PC-9 (cell line): Measurements from ENCODE around the gene LILRA2. TPM values are rescaled to one million over a fixed set of nuclear protein-coding genes. Genes with fewer than 3 reads are reported as not detected.
"Not testable (repeated sequence)": the region's sequence is repeated elsewhere in the genome, so short reads cannot be mapped to it uniquely, and the experiment has no call there.

Experiments
- BruUV-seq: library from RNA; stranded (reverse); fragments of 400-500 nt; replicated peaks from 2 replicates; lab custom pipeline; 2021; lab: Mats Ljungman, UMichigan
- CTCF ChIA-PET: fragments of 300-600 bp; sonication (Branson Sonifier 250); formaldehyde crosslinking; loops from one replicate; lab custom pipeline; 2022; ENCODE audit warnings: antibody characterized with exemption; lab: Charles Lee
- POLR2A ChIA-PET: fragments of 300-600 bp; sonication (Branson Sonifier 250); formaldehyde crosslinking; loops from one replicate; lab custom pipeline; 2022; ENCODE audit warnings: antibody characterized with exemption; ENCODE audit not compliant: unreplicated experiment; lab: Charles Lee
- DNase-seq, 2 experiments: peaks; one replicate each; pipeline versions ENCODE4 v3.0.0 to v3.0.0-alpha.2; 2015 to 2022; ENCODE audit warnings: mixed read lengths in 1 of 2
- H2AFZ ChIP-seq: fragments of 200-600 bp; sonication (generic); 2 replicates; pipeline ENCODE4 v1.8.1; 2017; ENCODE audit warnings: antibody characterized with exemption
- H3F3A ChIP-seq: fragments of 200-600 bp; sonication (generic); 2 replicates; pipeline ENCODE4 v1.8.1; 2017; ENCODE audit warnings: antibody characterized with exemption, mild to moderate bottlenecking, low read depth; ENCODE audit not compliant: insufficient read depth
- H3K27ac ChIP-seq: fragments of 200-600 bp; sonication (generic); 2 replicates; pipeline ENCODE4 v1.6.1; 2016; ENCODE audit warnings: mixed run types
- H3K27me3 ChIP-seq: fragments of 200-600 bp; sonication (generic); 2 replicates; pipeline ENCODE4 v1.6.1; 2016; ENCODE audit warnings: low read depth, mixed run types; ENCODE audit not compliant: insufficient read depth
- H3K36me3 ChIP-seq: fragments of 200-600 bp; sonication (generic); 2 replicates; pipeline ENCODE4 v1.6.1; 2016; ENCODE audit warnings: low read depth, mixed run types
- H3K4me1 ChIP-seq: fragments of 200-600 bp; sonication (generic); replicated peaks from 2 replicates; pipeline ENCODE4 v1.6.1; 2016; ENCODE audit warnings: mixed run types; ENCODE audit not compliant: insufficient read depth
- H3K4me2 ChIP-seq: fragments of 200-600 bp; sonication (generic); 2 replicates; pipeline ENCODE4 v1.6.1; 2017; ENCODE audit warnings: mixed run types
- H3K4me3 ChIP-seq: fragments of 200-600 bp; sonication (generic); 2 replicates; pipeline ENCODE4 v1.6.1; 2016; ENCODE audit warnings: mixed run types
- H3K79me2 ChIP-seq: fragments of 200-600 bp; sonication (generic); 2 replicates; pipeline ENCODE4 v1.6.1; 2017; ENCODE audit warnings: low read depth, mixed run types
- H3K9me2 ChIP-seq: fragments of 200-600 bp; sonication (generic); 2 replicates; pipeline ENCODE4 v1.8.1; 2017; ENCODE audit warnings: mild to moderate bottlenecking; ENCODE audit not compliant: insufficient read depth
- H3K9me3 ChIP-seq: fragments of 200-600 bp; sonication (generic); 2 replicates; pipeline ENCODE4 v1.8.1; 2016; ENCODE audit warnings: low read depth; ENCODE audit not compliant: insufficient read depth
- H4K20me1 ChIP-seq: fragments of 200-600 bp; sonication (generic); 2 replicates; pipeline ENCODE4 v1.8.1; 2017; ENCODE audit not compliant: insufficient read depth
- CTCF ChIP-seq: fragments of 200-600 bp; sonication (generic); conservative IDR thresholded peaks from 2 replicates; pipeline ENCODE4 v1.6.1; 2017; ENCODE audit warnings: mixed run types, antibody characterized with exemption, mild to moderate bottlenecking, moderate library complexity
- EZH2 ChIP-seq: fragments of 200-600 bp; sonication (generic); IDR thresholded peaks from 2 replicates; pipeline ENCODE4 v1.8.0; 2017; ENCODE audit warnings: antibody characterized with exemption, low read depth
- intact Hi-C: fragments of 100-400 bp; cut with micrococcal nuclease; formaldehyde crosslinking; loops from one replicate; pipeline ENCODE4 v1.10.0; 2022; ENCODE audit not compliant: unreplicated experiment
- total RNA-seq: library from RNA; stranded (reverse); gene quantifications from 2 replicates; pipeline ENCODE4 v1.2.3, GENCODE V29; 2021

LILRA2 gene
- total RNA-seq, 1 experiment from 2014 or later = not detected

- Histone ChIP-seq H3K9me3 (no peaks in the 10 kb centered on the region), H2AFZ (no peak overlapping the region), H3K79me2 (no peaks in the 10 kb centered on the region), H4K20me1 (no peaks in the 10 kb centered on the region; the same call in 1 of the 2 replicates), H3K9me2 (no peaks in the 10 kb centered on the region), H3K27me3 (peaks cover 87% of the 10 kb centered on the region), H3F3A (no peaks in the 10 kb centered on the region), H3K4me1 (no peaks in the 10 kb centered on the region), H3K36me3 (no peaks in the 10 kb centered on the region), H3K4me2 (no peak overlapping the region), H3K27ac (no peak overlapping the region), H3K4me3 (no peak overlapping the region)
- BruUV-seq = no TSS peak
- peak in 1 of 2 experiments; percentile 21 for DNase-seq
- ChIA-PET CTCF (no interaction called here), POLR2A (no interaction called here)
- TF ChIP-seq CTCF = no peak
- no peak for TF ChIP-seq EZH2
- intact Hi-C loops = no loop called here
These were observed 3.3 kb upstream of the LILRA2 start for GRCh38 chr19:54570316-54570715.

- H4K20me1 ChIP-seq, H3K9me3 ChIP-seq, H3K79me2 ChIP-seq, DNase-seq, intact Hi-C loops, BruUV-seq, H3K27ac ChIP-seq, H3K4me2 ChIP-seq, H3K9me2 ChIP-seq, H3K4me3 ChIP-seq, H2AFZ ChIP-seq, POLR2A ChIA-PET, H3K4me1 ChIP-seq, CTCF ChIA-PET, H3F3A ChIP-seq, H3K36me3 ChIP-seq: not testable (repeated sequence)
- peaks cover 88% of the 10 kb centered on the region for H3K27me3 ChIP-seq
These were observed 1.6 kb upstream of the LILRA2 start for GRCh38 chr19:54571715-54572615.

GRCh38 chr19:54572696-54573311, 786 bp upstream of the LILRA2 start:
- Histone ChIP-seq H3K4me2 (no peak overlapping the region), H3K9me3 (no peaks in the 10 kb centered on the region), H3K27ac (no peak overlapping the region), H3K79me2 (no peaks in the 10 kb centered on the region), H3K4me1 (no peaks in the 10 kb centered on the region), H4K20me1 (no peaks in the 10 kb centered on the region), H2AFZ (no peak overlapping the region), H3K9me2 (no peaks in the 10 kb centered on the region), H3K36me3 (no peaks in the 10 kb centered on the region), H3K4me3 (no peak overlapping the region), H3K27me3 (peaks cover 89% of the 10 kb centered on the region), H3F3A (no peaks in the 10 kb centered on the region)
- ChIA-PET CTCF (no interaction called here), POLR2A (no interaction called here)
- DNase-seq = peak in 1 of 2 experiments; percentile 24
- intact Hi-C loops = no loop called here
- BruUV-seq = no TSS peak
- TF ChIP-seq EZH2 = no peak
- no peak for TF ChIP-seq CTCF
